GM21381 (cell line): ENCODE results near the gene CADPS.
"Not testable (repeated sequence)": the region's sequence is repeated elsewhere in the genome, so short reads cannot be mapped to it uniquely, and the experiment has no call there.

Source experiments
- ATAC-seq: cut with Tn5 transposase; IDR thresholded peaks from one replicate; pipeline ENCODE4 v1.9.1; 2021; ENCODE audit warnings: mild to moderate bottlenecking, moderate library complexity; ENCODE audit not compliant: unreplicated experiment

Gene CADPS

GRCh38 chr3:62604751-62605351 is 270.4 kb downstream of the CADPS start:
- ATAC-seq = no peak

- no peak for ATAC-seq
These were observed 270.9 kb downstream of the CADPS start for GRCh38 chr3:62604298-62604697.

DNA sequence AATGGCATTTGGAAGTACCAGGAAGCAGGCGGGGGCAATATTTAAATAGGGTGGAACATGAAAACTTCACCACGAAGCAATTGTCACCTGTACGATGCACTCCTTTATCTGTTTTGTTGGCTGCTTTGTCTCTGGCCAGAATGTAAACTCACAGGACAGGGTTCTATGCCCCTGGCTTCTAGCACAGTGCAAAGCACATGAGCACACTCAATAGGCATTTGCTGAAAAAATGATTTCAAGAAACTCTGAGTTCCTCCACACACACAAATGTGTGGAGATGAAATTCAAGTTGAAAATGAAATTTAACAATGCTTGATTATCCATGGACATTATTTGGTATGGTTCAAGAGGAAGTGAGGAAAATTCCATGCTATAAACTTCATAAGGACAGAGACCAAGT is 272.2 kb downstream of the CADPS start:
- ATAC-seq = no peak

DNA sequence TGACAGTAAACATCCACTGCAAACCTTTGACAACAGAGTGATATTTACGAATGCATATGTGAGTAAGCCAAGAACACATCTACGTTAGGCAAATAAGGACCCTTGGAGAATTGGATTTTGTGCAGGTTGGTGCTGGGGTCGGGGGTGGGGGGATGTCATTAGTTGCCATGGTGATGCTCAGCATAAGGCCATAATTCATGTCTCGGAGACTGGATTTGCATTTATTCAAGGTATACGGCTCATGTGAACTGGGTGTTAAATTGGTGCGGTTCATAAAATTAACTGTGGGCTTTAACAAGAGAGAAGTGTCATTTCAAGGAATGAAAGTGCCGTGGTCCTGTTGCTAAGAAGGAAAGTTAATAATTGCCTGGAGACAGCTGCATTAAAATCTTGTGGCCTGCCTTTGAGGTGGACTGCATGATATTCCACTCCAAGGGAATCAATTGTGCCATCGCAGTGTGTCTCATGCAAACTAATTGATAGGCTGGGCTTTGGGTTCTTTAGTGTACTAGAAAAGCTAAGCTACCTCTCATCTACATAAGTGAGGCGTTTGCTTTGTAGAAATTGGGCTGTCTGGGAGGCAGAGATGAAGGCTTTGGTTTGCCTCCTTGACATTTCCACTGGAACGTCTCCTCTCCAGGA is 273.0 kb downstream of the CADPS start:
- no peak for ATAC-seq

- ATAC-seq = no peak
These were observed 273.8 kb downstream of the CADPS start for GRCh38 chr3:62601238-62602070.

DNA sequence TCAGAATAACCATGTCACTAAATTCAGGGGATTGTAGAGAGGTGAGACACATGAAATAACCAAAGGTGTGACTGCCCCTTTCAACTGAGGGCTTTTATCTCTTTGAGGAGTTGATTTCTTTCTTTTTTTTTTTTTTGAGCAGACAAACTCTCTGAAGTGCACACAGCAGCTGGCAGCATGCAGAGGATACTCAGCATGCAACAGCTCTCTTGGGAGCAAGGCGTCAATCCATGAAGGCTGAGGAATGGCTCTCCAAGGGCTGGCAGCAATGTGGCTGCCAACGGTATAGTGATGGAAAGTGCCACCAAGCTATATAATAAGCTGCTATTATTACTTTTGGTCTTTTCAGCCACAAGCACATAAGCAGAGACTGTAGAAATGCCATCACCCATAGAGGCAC is 275.2 kb downstream of the CADPS start:
- no peak for ATAC-seq

DNA sequence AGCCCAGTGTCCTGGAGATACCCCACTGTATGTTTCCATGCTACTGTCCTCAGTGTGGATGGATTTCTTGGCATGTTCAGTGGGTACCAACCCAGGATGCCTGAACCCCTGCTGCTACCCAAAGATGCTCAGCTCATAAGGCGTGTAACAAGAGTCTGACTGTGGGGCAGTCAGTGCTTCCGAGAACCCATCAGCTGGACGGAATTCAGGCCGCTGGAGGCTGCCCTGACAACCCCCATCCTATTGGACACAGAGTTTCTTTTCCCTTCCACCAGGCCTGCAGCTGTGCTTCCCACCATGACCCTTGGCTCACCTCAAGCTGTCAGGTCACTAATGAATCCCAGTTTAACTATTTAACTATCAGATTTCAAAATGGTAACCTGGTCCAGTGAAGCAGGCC is 277.7 kb downstream of the CADPS start:
- ATAC-seq = no peak

DNA sequence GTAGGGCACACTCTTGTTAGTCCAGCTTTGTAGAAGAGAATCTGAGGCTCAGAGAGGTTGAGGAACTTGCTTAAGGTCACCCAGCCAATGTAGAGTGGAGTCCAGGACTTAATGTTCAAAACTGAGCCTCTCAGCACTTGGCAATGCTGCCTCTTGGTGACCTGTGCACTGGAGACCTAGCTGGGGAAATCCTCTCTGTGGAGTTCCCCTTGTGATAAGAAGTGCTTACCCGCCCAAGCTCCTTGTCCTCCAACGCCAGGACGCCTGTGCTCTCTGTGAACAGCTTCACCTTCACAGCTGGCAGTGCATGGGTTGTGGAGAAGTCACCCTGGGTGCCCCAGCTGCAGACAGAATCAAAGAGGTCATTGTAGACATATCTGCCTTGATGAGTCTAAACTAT is 282.8 kb downstream of the CADPS start:
- no peak for ATAC-seq

GRCh38 chr3:62589078-62589477 is 286.1 kb downstream of the CADPS start:
- no peak for ATAC-seq

- ATAC-seq = no peak
These were observed 287.6 kb downstream of the CADPS start for GRCh38 chr3:62587579-62588031.

- ATAC-seq = no peak
These were observed 288.0 kb downstream of the CADPS start for GRCh38 chr3:62587169-62587568.

DNA sequence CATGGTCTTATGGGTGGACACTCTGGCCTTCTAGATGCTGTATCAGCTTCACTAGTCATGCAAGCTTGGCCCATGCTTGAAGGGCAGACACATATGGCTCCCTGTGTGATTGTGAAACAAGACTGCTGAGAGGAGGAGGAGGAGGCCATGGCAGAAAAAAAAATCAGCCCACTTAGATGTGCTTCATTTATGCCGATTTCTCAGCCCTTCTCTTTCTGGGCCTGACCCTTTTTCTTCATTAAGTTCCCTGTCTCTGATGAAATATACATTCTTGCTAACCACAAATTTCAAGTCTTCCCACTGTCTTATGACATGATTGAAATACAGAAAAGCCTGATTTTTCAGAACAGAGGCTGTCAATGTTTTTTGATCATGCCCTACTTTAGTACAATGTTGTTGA is 288.9 kb downstream of the CADPS start:
- no peak for ATAC-seq

- no peak for ATAC-seq
These were observed 289.4 kb downstream of the CADPS start for GRCh38 chr3:62585861-62586260.

- ATAC-seq = no peak
These were observed 290.6 kb downstream of the CADPS start for GRCh38 chr3:62584636-62585035.

DNA sequence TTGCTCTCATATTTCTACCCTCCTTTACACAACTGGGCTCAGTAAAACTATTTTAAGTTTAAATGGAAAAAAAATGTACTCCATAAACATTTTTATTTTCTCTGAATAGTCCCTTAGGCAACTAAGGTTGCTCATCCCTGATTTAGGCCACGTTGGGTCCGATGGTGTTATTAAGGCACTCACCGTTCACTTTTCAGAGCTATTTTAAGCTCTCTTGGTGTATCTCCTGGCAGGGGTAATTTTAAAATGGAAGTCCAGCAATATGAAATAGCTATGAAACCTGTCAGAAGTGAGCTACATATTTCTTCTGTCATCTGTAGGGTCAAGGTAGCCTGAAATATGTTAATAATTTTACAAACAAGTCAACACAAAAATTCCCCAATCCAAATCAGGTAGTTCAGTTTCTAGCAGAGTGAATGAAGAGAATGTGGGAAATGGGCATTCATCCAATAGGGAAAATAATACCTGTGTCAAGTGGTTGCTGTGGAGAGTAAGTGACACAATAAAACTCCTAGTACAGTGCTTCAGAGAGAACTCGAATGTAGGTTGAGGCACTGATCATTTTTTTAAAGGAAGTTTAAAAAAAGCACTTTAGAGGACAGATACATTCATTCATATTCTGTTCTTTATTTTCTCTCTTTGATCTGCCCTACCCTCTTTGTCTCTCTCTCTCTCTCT is 292.6 kb downstream of the CADPS start:
- ATAC-seq = no peak

DNA sequence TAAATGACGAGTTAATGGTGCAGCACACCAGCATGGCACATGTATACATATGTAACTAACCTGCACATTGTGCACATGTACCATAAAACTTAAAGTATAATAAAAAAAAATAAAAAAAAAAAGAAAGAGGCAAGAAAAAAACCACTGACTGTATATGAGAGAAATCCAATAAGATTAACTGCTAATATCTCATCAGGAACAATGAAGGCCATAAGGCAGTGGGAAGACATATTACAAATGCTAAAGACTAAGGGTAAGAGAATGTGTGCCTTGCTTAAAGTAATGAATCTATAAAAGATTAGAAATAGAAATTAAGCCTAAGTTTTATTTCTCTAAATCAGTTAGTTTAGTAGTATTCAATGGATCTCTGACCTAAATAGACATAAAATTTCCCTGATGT is 294.7 kb downstream of the CADPS start:
- not testable (repeated sequence) for ATAC-seq

DNA sequence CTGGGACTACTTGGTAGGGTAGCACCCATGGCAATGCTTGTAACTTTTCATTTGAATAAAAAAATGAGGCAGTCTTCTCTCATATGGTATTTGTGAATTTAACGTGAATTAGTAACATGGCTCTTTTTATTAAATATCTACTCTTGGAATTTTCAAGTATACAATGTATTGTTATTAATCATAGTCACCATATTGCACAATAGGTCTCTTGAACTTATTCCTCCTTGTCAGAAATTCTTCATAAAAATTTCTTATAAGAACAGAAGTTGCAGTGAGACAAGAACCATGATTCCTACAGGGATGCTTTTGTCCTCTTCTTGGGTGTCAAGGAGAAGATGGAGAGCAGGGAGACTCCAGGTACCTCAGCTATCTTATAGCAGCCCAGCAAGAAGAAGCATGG is 298.1 kb downstream of the CADPS start:
- ATAC-seq = no peak

- ATAC-seq = no peak
These were observed 300.8 kb downstream of the CADPS start for GRCh38 chr3:62574266-62574898.

DNA sequence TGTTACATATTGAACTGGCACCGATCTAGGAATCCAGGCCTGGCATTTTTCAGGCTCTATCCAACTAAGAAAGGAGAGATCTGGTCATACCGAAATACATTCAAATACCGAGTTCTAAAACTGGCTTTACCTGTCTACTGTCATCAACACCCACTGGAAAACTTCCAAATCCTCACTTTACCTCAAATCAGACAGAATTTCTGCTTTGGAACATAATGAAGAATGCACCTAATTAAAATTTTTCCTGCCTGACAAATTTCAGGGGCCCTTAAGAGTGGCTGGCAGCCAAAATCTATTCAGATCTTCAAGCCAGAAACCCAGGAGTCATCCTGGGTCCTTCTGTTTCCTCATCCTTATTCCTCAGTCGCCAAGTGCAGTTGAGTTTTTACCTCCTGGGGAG is 303.3 kb downstream of the CADPS start:
- ATAC-seq = no peak

GRCh38 chr3:62570888-62571287 is 304.3 kb downstream of the CADPS start:
- ATAC-seq = no peak

DNA sequence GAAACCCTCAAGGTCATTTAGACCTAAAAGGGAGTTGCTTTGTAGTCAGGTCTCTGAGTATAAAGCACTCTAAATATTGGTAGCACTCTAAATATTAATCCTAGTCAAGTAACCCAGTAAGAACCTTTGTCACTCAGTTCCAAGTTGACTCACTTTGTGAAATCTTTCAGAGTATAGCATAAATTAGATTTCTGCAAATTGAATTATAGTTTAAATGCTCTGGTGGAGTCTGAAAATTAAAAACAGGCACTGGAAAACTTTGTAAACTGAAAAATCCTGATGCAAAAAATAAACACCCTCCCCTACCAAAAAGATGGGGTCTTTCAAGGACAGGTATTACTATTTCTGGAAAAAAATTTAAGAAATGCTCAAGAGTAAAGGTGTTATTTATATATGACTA is 305.6 kb downstream of the CADPS start:
- ATAC-seq = no peak
